Fibroblast of upper back skin (primary cell): ENCODE measurements around the gene SEC16A.

Experiments
- DNase-seq: peaks from one replicate; pipeline ENCODE4 v3.0.0-alpha.2; 2013

SEC16A gene

DNA sequence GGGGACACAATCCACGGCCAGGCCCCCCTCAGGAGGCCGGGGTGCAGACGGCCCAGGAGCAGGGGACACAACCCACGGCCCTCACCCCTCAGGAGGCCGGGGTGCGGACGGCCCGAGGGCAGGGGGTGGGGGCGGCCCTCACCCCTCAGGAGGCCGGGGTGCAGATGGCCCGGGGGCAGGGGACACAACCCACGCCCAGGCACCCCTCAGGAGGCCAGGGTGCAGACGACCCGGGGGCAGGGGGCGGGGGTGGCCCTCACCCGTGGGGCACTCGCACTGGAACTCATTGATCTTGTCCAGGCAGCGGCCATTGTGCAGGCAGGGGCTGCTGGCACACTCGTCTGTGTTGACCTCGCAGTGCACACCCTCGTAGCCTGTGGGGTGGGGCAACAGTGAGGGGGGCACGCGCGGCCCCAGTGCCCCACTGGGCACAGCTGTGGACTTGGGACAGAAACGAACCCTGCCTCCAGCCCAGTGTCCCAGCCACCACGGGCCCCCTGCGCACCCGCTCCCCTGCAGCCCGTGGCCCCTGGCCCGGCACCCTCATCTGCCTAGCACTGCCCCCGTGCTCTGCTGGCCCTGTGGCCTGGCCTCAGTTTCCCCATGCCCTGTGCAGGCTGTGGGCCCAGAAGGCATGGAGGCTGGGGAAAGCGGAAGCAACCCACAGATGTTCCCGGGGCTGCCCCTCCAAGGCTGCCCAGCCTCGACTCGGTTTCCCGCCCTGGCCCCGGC, 34.3 kb upstream of the SEC16A start:
- DNase-seq: no peak

DNA sequence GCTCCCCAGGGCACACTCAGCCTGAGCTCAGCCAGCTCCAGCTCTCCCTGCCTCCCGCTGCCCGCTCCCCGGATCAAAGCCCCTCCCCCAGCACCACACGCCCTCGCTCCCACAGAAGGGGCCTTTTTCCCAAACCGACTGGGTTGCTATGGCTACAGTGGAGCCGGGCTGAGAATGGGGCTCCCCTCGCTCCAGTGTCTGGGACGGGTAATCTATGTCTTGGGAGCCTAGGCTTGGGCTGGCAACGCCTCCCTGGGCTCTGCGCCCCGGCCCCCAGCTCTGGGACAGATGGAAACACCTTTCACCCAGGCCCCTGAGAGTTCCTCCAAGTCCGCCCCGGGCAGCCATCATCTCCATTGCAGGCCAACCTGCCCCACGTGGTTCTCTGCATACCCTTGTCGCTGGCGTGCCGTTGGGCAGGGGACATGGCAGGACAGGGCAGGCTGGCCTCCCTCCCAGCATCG, 33.4 kb upstream of the SEC16A start:
- no peak for DNase-seq

DNA sequence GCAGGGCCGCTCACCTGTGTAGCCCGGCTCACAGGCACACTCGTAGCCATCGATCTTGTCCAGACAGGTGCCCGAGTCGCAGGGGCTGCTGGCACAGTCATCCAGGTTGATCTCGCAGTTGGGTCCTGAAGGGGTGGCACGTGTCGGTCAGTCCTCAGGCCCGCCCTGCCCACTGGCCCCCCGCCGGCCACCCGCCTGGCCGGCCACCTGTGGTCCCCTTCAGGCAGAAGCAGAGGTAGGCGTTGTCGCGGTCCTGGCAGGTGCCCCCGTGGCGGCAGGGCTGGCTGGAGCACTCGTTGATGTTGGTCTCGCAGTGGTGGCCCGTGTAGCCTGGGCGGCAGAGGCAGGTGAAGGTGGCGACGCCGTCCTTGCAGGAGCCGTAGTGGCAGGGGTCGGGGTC, 32.4 kb upstream of the SEC16A start:
- no peak for DNase-seq

DNA sequence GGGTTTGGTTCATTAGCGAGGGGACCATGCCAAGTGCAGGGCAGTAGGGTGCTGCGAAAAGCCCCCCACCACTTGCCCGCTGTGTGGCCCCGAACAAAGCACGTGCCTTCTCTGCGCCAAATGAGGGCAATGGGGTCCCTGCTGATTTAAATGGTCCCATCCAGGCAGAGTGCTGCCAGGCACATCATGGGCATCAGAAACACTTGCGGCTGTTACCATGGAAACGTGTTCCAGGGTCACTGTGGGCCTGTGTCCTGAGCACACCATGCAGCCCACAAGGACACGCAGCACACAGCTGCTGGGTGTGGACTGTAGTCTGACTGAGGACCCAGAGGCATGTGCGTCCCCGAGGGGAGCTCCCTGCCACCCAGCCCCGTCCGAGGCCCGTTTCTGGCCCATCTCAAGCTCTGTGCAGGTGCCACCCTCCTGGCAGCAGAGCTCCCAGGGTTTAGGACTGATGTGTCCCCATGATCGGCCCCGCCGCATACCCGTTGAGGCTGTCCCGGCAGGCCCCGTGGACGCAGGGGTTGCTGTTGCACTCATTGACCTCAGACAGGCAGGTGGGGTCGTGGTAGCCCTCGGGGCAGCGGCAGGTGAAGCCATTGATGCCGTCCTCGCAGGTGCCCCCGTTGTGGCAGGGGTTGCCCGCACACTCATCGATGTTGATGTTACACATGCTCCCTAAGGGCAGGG, 31.3 kb upstream of the SEC16A start:
- no peak for DNase-seq

DNA sequence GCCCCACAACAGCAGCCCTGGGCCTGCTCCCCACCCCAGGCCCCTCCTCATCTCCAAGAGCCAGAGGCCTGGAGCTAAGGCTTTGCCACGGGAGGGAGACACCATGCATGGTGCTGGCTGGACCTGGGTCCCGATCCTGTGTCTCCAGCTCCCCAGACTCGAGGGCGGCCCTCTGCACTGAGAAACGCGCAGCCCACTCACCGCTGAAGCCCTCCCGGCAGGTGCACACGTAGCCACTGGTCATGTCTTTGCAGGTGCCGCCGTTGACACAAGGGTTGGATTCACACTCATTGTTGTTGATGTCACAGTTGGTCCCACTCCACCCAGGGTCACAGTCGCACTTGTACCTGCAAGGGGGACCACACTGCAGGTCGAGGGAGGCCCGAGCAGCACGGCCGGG, 30.4 kb upstream of the SEC16A start:
- DNase-seq: no peak

DNA sequence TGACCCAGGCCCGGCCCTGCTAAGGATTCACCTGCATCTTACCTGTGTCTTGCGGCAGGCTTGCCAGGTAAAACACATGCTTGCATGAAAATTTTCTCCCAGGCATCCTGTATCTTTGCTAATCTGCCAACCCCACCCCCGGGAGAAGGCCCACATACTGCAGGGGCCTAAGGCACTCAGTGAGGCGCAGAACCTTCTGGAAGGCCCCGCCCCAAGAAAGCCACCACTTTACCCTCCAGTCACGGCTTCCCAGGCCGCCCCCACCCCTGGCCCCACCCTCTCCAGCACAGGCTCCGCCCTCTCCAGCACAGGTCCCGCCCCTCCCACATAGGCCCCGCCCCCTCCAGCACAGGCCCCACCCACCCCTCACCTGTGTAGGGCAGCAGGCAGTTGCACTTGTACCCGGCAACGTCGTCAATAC, 29.8 kb upstream of the SEC16A start:
- DNase-seq: no peak

DNA sequence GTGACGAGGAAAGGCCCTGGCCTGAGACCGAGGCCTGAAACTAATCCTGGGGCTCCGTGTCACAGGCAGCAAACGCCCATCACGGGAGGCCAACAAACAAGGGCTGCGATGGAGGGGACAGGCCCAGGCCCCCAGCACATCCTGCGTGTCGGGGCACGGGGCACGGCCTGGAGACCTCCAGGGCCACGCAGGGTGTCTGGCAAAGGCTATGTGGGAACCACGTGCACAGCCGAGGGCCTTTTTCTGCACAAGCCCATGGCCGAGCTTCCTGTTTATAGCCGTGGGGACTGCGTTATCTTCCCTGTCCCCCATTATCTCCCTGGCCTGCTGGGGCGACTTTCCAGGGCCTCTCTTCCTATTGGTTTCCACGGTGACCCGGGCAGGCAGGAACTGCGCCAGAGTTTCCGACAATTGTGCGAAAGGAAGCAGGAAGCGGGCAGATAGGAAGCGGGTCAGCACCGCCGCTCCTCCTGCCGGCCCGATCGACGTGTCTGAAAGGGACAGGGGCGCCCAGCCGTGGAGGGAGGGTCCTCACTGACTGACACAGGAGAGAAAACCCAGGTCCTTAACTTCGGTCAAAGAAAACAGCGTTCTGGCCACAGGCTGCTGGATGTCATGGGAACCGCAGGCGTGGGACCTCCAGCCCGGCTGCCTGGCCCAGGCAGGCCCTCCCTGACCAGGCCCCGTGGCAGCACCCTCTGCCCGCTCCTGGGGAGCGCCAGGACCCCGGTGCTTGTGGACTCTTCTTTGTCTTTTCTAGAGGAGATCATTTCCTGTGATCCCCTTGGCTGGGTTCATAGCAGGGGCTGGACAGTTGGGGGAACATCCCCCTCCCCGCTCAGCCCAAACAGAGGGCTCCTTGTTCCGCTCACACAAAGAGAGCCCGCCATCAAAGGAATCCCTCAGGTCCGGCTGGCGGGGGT, 29.1 kb upstream of the SEC16A start:
- DNase-seq: no peak

DNA sequence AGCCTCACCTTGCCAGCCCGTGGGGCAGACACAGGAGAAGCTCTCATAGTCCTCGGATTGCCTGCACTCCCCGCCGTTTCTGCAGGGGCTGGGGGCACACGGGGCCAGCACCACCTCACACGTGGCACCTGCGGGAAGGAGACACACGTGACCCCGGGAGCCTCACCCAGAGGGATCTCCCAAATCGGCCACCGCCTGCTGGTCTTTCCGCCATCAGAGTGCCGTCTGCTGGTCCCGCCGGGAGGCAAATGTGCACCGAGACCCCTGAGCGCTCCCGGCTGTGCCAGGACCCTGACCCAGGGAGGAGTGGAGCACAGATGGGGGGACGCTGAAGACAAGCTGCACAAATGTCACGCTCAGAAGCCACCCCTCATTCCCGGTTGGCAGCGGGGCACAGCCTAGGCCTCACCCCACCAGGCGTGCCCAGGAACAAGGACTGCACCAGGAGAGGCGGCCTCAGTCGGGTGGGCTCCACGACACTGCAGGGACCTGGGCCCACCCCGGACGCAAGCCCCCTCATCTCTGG, 28.4 kb upstream of the SEC16A start:
- no peak for DNase-seq

DNA sequence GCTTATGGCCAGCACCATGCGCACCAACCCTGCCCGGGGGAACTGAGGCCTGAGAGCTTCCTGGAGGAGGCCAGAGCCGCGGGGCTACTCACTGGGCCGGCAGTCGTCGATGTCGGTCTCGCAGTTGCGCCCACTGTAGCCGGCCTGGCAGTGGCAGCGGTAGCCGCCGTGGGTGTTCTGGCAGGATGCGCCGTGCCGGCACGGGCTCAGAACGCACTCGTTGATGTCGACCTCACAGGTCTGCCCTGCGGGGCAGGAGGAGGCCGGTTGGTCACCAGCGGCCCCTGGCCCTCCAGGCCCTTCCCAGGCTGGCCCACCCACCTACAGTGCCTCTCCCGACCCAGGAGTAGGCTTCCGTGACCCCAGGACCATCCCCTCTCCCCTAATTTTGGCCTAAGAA, 27.7 kb upstream of the SEC16A start:
- DNase-seq: no peak

DNA sequence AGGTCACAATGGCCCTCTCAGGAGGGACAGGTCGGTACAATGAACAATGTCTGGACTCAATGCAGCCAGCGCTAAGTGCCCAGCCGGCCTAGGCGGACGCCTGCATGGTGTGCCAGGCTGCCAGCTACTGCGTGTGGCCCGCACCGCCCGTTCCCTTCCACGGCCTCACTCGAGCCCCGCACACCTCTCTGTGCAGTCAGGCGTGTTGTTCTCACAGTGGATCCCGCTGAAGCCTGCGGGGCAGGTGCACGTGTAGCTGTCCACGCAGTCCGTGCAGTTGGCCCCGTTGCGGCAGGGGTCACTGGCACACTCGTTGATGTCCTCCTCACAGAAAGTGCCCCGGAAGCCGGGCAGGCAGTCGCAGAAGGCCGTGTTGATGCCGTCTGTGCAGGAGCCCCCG, 26.7 kb upstream of the SEC16A start:
- no peak for DNase-seq

DNA sequence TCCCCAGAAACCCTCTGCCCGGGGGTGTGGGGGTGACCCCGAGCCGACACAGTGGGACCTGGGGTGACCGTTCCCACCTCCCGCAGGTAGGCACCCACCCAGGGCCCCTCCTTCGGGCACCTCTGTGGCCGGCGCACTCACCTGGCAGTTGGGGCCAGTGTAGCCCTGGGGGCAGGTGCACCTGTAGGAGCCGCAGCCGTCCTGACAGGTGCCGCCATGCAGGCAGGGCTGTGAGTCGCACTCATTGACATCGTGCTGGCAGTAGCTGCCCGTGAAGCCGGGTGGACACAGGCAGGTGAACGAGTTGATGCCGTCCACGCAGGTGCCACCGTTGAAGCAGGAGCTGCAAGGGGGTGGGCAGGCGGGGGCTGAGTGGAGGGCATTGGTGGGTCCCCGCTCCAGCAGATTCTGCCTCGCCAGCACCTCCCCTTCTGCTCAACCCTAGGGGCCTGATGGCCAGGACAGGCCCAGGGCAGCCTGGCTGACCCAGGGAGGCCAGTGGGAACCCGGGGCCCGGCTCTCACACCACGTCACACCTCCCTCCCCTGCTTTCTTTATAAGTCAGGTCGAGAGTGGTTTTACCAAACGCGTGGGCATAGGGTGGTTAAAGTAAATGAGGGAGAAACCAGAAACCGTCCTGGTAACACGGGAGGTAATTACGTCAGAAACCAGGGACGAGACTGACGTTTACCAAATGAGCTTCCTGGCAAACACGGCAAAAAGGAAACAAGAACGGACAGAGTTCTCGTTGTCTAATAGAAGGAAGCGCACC, 26.1 kb upstream of the SEC16A start:
- no peak for DNase-seq

DNA sequence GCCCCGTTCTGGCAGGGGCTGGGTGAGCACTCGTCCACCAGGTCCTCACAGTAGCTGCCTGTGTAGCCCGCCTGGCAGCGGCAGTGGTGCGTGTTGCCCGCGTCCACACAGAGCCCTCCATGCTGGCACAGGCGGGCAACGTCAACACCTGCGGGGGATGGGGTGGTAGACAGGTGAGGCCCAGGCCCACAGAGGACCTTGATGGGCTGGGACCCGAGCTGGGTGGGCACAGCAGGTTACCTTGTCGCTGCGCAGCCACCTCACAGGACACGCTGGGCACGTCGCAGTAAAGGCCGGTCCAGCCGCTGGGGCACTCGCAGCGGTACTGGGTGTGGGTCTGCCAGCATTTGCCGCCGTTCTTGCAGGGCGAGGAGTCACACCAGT, 25.1 kb upstream of the SEC16A start:
- no peak for DNase-seq

DNA sequence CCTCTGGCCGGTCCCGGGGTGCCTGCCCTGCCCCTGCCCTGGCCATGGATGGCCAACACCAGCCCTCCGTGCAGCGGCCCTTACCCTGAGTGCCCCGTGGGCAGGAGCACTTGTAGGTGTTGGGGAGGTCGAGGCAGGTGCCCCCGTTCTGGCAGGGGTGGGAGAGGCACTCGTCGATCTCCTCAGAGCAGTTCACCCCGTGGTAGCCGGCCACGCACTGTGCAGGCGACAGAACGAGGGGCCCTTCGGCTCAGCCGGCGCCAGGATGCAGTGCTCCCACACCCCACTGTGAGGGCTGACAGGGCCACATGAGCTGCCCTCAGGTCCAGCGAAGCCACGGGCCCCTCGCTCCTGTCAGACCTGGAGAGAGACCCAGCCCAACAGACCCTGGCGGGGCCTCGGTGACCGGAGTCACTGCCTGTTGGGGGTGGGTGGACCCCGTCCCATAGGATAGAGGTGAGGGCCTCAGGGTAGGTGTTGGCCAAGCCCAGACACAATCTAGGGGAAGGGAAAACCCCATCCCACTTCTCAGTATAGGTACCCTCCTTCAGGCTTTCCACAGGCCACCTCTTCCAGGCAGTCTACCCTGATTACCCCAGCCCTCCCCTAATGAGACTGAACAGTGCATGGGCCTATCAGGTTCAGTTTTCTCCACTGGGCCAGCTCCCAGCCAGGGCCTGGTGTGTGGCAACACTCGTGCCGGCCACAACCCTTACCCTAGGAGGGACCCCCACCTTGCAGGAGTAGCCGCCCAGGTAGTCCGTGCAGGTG, 24.6 kb upstream of the SEC16A start:
- no peak for DNase-seq

DNA sequence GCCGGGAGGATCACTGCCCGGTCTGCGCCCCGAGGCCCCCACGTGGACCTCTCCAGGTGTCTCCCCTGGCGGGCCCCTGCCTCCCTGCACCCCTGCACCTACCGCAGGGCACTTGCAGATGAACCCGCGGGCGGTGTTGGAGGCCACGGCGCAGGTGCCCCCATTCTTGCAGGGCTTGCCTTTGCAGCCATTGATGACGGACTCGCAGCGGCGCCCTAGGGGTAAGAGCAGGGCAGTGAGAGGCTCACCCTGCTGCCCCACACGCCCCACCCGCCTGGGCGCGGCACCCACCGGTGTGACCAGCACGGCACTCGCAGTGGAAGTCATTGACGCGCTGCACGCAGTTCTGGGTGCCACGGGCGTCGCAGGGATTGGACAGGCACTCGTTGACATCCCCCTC, 23.6 kb upstream of the SEC16A start:
- no peak for DNase-seq

DNA sequence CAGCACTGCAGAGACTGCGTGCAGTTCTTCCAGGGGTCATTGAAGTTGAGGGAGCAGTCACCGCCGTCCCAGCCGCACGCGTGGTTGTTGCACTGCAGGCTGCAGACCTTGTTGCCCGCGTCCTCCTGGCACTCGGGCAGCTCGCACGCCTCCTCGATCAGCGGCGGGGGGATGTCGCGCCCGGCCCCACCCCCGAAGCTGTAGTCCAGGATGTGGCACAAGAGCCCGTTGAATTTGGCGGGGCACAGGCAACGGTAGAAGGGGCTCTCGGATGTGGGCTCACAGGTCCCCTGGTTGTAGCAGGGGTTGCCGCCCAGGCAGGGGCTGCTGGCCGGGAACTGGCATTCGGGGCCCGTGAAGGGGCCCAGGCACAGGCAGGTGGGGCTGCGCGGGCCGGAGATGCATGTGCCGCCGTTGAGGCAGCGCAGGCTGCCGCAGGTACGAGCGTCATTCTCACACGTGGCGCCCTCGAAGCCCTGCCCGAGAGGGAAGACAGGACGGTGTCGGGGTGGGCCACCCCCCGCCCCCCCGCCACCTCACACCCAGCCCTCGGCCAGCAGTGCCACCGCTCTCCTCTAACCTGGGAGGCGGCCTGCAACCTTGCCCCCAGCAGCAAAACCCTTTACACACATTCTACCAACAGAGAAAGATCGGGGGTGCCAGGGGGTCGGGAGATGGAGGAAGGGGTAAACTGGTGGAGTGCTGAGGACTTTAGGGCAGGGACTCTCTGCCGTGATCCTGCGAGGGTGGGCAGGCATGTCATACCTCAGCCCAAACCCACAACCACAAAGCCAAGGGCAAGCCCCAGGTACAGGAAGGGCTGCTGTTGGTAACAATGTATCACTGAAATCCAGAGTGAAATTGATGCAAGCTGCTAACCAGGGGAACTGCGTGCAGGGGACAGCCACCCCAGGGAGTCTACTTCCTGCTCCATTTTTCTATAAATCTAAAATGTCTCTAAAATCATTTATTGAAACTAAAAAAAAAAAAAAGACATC, 22.9 kb upstream of the SEC16A start:
- no peak for DNase-seq

DNA sequence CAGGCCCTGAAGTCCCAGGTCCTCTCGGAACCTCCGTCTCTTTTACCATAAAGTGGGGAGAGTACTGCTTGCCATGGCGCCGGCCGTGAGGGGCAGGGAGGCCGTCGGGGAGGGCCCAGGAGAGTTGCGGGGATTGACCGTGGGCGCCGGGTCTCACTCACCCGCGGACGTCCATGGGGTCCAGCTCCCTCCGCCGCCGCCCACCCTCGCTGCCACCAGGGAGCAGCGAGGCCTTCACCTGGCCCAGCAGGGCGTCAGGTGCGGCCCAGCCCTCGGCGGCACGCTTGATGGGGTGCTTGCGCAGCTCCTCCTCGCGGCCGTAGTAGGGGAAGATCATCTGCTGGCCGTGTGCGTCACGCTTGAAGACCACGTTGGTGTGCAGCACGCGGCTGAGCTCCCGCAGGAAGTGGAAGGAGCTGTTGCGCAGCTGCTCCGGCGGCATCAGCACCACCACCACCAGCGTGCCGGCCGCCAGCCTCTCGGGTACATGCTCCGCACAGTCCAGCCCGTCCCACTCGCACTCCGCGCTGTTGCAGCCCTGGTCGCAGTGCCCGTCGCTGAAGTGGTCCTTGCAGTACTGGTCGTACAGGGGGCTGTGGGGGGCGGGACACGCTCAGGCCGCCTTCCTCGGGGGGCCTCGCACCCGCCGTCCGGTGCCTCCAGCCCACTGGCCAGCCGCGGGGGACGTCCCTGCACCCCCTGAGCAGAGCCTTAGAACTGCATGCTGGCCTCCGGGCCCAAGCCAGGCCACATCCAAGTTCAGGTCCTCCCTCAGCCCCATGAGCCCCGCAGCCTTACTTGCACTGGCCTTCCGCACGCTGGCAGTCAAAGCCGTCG, 21.9 kb upstream of the SEC16A start:
- no peak for DNase-seq

DNA sequence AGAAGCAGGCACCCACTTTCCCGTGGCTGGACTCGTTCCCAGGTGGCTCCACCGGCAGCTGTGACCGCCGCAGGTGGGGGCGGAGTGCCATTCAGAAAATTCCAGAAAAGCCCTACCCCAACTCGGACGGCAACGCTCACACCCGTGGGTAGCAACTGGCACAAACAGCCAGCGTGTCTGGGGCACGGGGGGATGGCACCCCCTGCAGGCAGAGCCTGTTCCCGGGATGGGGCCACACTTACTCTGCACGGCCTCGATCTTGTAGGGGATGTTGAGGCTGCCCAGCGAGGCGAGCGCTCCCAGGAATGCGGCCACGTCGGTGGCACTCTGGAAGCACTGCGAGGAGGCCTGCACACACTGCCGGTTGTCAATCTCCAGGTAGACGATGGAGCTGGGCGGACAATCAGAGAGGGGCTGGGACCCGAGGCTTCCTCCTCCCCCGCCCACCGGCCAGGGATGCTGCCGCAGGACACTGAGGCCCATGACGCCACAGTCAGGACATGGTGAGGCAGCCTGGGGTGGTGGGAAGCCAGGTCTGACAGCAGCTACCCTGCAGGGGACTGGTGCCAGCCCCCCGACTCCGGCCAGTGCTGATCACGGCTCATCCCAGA, 20.2 kb upstream of the SEC16A start:
- no peak for DNase-seq

DNA sequence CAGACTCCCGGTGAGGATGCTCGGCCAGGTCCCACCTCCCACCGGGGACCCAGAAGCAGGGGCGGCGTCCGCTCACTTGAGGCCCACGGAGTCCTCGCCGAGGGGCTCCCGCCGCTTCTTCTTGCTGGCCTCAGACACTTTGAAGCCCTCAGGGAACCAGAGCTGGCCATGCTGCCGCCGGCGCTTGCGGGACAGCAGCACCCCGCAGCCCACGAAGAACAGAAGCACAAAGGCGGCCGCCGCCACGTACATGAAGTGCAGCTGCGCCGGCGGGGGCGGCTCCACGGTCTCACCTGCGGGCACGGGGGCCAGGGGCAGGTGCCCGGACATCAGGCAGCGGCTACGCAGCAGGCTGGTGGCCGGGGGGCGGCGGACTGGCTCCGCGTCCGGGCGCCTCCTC, 19.4 kb upstream of the SEC16A start:
- DNase-seq: no peak

DNA sequence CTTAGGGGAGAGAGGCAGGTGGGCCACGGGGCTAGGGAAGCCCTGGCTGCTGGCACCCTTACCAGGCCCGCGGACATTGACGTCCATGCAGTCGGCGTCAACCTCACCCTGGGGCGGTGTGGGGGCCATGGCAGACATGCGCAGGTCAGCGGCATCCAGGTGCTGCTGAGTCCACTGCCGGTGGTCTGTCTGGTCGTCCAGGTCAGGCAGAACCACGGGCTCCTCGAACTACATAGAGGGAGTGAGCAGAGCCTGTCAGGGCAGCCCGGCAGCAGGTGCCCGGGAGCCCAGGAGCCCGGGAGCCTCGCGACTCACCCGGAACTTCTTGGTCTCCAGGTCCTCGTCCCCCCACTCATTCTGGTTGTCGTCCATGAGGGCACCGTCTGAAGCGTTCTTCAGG, 18.8 kb upstream of the SEC16A start:
- no peak for DNase-seq
